GM06990 (cell line): ENCODE results near the gene SLC35A1.

Source experiments
- DNase-seq: peaks from one replicate; pipeline ENCODE4 v3.0.0-alpha.2; 2011; ENCODE audit not compliant: insufficient read length; ENCODE audit errors: extremely low read depth
- H3K27me3 ChIP-seq: replicated peaks from 2 replicates; pipeline ENCODE4 v1.6.0; 2011; ENCODE audit warnings: low read length; ENCODE audit not compliant: control insufficient read depth, insufficient read depth
- H3K36me3 ChIP-seq: 2 replicates; pipeline ENCODE4 v1.5.1; 2011; ENCODE audit warnings: low read length; ENCODE audit not compliant: control insufficient read depth, insufficient read depth
- H3K4me3 ChIP-seq: replicated peaks from 2 replicates; pipeline ENCODE4 v1.5.1; 2011; ENCODE audit warnings: low read depth, mild to moderate bottlenecking, control low read depth, low read length
- TF ChIP-seq, protein P1 (sequence below): IDR thresholded peaks from 2 replicates; pipeline ENCODE4 v1.5.1; 2011; ENCODE audit warnings: low read length, control low read depth, mild to moderate bottlenecking, inconsistent platforms; ENCODE audit not compliant: insufficient read depth, poor library complexity, severe bottlenecking

SLC35A1 gene

DNA sequence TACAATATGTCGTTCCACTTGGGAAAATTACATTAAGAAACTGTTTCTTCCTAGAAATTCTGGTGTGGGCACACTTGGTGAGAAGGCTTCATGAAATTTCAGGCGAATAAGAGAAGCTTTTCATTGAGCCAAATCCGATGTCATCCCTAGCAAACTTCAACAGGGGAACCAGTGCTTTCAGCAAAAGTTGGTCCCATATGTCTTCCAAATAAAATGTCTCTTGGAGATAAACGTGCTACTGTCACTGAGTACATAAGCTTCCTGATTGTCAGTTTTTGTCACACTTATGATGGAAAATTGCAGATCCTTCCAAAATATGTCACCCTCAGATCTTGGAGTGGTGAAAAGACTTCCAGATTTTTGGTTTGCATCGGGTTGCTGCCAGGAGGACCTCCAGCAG, 31.1 kb upstream of the SLC35A1 start:
- Histone ChIP-seq H3K27me3 (no peaks in the 10 kb centered on the region), H3K36me3 (no peaks in the 10 kb centered on the region), H3K4me3 (no peak overlapping the region)
- TF ChIP-seq, protein P1, sequence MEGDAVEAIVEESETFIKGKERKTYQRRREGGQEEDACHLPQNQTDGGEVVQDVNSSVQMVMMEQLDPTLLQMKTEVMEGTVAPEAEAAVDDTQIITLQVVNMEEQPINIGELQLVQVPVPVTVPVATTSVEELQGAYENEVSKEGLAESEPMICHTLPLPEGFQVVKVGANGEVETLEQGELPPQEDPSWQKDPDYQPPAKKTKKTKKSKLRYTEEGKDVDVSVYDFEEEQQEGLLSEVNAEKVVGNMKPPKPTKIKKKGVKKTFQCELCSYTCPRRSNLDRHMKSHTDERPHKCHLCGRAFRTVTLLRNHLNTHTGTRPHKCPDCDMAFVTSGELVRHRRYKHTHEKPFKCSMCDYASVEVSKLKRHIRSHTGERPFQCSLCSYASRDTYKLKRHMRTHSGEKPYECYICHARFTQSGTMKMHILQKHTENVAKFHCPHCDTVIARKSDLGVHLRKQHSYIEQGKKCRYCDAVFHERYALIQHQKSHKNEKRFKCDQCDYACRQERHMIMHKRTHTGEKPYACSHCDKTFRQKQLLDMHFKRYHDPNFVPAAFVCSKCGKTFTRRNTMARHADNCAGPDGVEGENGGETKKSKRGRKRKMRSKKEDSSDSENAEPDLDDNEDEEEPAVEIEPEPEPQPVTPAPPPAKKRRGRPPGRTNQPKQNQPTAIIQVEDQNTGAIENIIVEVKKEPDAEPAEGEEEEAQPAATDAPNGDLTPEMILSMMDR: no peak
- DNase-seq: no peak

DNA sequence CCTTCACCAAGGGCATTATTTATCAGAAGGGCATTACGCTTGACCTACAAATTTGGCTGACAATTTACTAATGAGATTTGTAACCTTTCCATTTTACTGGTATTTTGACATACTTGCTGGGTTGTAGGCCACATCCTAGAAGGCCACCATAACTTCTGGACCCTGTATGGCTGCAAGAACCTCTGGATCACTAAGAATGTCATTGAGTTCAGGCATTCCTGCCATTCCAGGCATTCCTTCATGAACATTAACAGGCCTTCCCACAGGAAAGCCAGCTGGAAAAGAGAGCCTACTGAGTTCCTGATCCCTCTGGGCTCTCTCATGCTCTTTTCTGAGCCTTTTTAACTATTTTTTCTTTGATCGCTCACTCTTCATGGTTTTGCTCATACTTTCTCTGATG, 28.4 kb upstream of the SLC35A1 start:
- Histone ChIP-seq H3K27me3 (no peaks in the 10 kb centered on the region), H3K4me3 (no peak overlapping the region), H3K36me3 (no peaks in the 10 kb centered on the region)
- DNase-seq: no peak
- TF ChIP-seq, protein P1: no peak

DNA sequence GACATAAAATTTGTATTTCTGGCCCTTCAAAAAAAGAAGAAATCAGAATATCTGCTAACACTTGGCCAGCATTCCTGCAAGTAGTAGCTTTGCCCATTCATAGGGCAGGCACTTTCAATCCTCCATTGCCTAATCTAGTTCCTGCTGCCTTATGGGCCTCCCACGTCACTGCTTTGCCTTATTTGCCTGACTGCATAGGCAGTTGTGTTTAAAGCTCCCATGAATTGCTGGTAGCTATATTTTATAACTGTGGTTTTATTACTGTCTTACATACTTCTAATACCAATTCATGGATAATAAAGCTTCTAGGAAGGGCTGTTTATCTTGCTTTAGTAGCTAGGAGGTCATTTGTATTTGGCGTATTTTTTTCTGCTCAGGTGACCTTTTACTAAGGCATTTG, 7.7 kb upstream of the SLC35A1 start:
- no peak overlapping the region for H3K4me3 ChIP-seq
- DNase-seq: no peak
- no peaks in the 10 kb centered on the region for H3K36me3 ChIP-seq
- no peaks in the 10 kb centered on the region for H3K27me3 ChIP-seq
- TF ChIP-seq, protein P1: no peak

DNA sequence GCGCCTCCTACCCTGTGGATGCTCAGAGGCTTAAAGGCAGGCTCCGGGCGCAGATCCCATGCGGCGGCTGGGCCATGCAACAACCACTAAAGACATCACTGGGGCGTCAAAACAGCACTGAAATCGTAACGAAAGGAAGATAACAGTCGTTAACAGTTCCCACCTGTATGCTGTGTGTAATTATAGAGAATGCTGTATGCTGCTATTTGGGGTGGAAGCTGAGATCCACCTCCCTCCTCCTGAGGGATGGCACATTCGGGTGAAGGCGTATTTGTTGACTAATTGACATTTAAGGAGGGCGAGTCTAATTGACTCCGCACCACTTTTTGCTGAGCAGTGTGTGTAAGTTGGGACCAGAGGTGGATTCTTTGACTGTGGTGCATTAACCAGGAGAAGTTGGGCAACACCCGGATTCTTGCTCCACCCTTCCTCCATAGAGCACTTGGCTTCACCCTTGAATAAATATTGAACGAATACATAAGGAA, 687 bp downstream of the SLC35A1 start:
- DNase-seq: no peak
- TF ChIP-seq, protein P1: no peak
- H3K27me3 ChIP-seq: no peaks in the 10 kb centered on the region
- peak overlapping the region; percentile 99 for H3K4me3 ChIP-seq
- H3K36me3 ChIP-seq: no peaks in the 10 kb centered on the region

DNA sequence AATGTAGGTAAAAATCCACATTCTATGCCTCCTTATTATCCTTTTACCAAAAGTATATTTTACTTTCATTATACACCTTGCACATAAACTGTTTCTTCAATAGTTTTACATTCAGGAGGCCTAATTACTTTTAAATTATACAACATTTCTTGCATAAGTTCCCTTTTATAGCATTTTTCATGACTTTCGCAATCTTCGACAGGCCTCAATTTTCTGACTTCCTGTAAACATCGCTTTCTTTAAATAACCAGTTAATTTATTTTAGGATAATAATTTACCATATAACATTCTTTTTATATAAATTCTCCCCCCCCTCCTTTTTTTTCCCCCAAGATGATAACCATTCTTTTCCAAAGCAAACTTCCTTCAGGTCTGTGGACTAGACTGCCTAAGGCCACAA, 9.2 kb downstream of the SLC35A1 start:
- TF ChIP-seq, protein P1: no peak
- H3K4me3 ChIP-seq: no peak overlapping the region
- H3K27me3 ChIP-seq: no peaks in the 10 kb centered on the region
- DNase-seq: no peak
- no peaks in the 10 kb centered on the region; the same call in 1 of the 2 replicates for H3K36me3 ChIP-seq

DNA sequence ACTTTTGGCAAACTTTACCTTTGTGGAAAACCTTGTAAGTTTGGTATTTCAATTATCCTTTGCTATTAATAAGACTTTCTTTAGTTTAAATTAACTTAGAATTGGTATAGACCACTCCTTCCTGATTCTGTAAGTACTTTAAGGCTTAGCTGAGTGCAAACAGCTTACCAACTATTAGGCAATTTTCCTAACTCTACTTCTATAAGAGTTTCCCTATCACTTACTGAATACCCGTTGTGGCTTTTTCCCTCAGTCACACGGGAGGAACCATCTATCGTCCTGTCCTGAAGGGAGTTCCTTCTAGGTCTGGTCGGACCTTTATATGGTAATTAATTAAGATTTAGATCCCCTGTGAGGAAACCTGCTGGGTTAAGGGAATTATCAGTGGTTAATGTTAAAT, 9.6 kb downstream of the SLC35A1 start:
- H3K4me3 ChIP-seq: no peak overlapping the region
- no peak for DNase-seq
- no peaks in the 10 kb centered on the region for H3K27me3 ChIP-seq
- TF ChIP-seq, protein P1: no peak
- no peaks in the 10 kb centered on the region; the same call in 1 of the 2 replicates for H3K36me3 ChIP-seq
